RWPE1 (cell line): ENCODE measurements around the gene SRPK3.
A peak's percentile ranks its signal among the peaks of the same experiment; 100 is the strongest.

Experiments used
- CTCF ChIA-PET: fragments of 350-600 bp; sonication (Branson Sonifier 250); formaldehyde crosslinking; extraction: SDS; loops from one replicate; lab custom pipeline; 2021; lab: Yijun Ruan, JAX
- POLR2A ChIA-PET: fragments of 400-600 bp; formaldehyde crosslinking; extraction: SDS; loops from one replicate; lab custom pipeline; 2020; ENCODE audit warnings: antibody characterized with exemption; ENCODE audit not compliant: low non-redundant PET; lab: Yijun Ruan, JAX
- DNase-seq: peaks from one replicate; pipeline ENCODE4 v3.0.0; 2012; ENCODE audit warnings: low spot score
- H3K27ac ChIP-seq: fragments of 450-650 bp; 2 replicates; pipeline ENCODE4 v1.5.1; 2017
- TF ChIP-seq, protein P1 (sequence below): fragments of 450-650 bp; conservative IDR thresholded peaks from 2 replicates; pipeline ENCODE4 v1.5.1; 2017; ENCODE audit warnings: low read depth, mild to moderate bottlenecking

The SRPK3 gene

GRCh38 chrX:153778684-153779101 is 2.1 kb upstream of the SRPK3 start:
- ChIA-PET CTCF (interaction anchor here (0.6 to 1.4 kb wide), 7 partner anchors 9 to 39 kb away, joined by 3 to 5 read pairs (median 3); partner anchors contain the start of gene PLXNB3), POLR2A (no interaction called here)
- peak overlapping the region; percentile 83 for H3K27ac ChIP-seq
- TF ChIP-seq, protein P1, sequence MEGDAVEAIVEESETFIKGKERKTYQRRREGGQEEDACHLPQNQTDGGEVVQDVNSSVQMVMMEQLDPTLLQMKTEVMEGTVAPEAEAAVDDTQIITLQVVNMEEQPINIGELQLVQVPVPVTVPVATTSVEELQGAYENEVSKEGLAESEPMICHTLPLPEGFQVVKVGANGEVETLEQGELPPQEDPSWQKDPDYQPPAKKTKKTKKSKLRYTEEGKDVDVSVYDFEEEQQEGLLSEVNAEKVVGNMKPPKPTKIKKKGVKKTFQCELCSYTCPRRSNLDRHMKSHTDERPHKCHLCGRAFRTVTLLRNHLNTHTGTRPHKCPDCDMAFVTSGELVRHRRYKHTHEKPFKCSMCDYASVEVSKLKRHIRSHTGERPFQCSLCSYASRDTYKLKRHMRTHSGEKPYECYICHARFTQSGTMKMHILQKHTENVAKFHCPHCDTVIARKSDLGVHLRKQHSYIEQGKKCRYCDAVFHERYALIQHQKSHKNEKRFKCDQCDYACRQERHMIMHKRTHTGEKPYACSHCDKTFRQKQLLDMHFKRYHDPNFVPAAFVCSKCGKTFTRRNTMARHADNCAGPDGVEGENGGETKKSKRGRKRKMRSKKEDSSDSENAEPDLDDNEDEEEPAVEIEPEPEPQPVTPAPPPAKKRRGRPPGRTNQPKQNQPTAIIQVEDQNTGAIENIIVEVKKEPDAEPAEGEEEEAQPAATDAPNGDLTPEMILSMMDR = no peak
- DNase-seq = peak; percentile 29

DNA sequence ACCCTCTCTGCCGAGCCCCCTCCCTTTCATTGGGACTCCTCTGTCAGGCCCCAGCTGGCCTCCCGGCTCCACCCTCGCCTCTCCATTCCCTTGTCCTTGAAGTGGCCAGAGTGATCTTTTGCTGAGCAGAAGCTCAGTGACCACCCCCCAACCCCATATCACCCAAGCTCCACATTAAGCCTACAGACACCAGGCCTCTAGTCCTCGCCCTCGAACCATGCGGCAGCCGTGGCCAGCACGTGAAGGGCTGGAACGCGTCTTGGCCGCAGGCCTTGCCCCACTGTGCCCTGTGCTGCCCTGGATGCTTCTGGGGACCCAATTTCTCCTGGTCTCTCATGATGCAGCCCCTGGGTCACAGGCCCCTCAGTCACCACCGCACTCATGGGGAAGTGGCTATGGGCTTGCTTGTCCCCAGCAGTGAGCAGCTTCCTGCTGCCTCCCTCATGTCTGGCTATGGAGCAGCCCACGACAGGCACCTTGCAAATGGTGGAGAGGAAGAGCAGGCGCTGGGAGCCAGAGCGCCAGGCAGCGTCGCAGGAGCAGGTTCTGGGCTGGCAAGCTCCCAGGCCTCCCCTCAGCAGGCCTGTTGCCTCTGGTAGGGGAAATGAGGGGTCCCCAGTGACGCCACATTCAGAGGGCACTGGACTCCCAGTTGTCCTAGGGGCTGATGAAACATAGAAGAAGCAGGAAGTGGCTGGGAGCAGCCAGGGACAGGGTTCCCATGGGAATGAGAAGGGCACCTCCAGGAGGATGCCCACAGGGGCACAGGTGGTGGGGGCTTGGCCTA is 757 bp upstream of the SRPK3 start:
- no peak overlapping the region for H3K27ac ChIP-seq
- ChIA-PET CTCF (interaction anchor here (0.6 kb wide), 1 partner anchor 19 kb away, joined by 3 read pairs; no protein-coding TSS in a partner anchor), POLR2A (interaction anchor here (0.6 kb wide), 1 partner anchor 81 kb away, joined by 3 read pairs; no protein-coding TSS in a partner anchor)
- TF ChIP-seq, protein P1 = no peak
- DNase-seq = no peak

GRCh38 chrX:153781428-153782047 is 697 bp downstream of the SRPK3 start:
- H3K27ac ChIP-seq = no peak overlapping the region
- TF ChIP-seq, protein P1 = no peak
- ChIA-PET POLR2A (no interaction called here), CTCF (no interaction called here)
- DNase-seq = no peak

GRCh38 chrX:153782313-153782712 is 1.5 kb downstream of the SRPK3 start:
- TF ChIP-seq, protein P1 = no peak
- H3K27ac ChIP-seq = no peak overlapping the region
- ChIA-PET CTCF (no interaction called here), POLR2A (no interaction called here)
- DNase-seq = no peak

- TF ChIP-seq, protein P1 = no peak
- no peak overlapping the region for H3K27ac ChIP-seq
- POLR2A ChIA-PET = no interaction called here
- no peak for DNase-seq
- CTCF ChIA-PET = no interaction called here
Observed at GRCh38 chrX:153782871-153783270, 2.0 kb downstream of the SRPK3 start.

DNA sequence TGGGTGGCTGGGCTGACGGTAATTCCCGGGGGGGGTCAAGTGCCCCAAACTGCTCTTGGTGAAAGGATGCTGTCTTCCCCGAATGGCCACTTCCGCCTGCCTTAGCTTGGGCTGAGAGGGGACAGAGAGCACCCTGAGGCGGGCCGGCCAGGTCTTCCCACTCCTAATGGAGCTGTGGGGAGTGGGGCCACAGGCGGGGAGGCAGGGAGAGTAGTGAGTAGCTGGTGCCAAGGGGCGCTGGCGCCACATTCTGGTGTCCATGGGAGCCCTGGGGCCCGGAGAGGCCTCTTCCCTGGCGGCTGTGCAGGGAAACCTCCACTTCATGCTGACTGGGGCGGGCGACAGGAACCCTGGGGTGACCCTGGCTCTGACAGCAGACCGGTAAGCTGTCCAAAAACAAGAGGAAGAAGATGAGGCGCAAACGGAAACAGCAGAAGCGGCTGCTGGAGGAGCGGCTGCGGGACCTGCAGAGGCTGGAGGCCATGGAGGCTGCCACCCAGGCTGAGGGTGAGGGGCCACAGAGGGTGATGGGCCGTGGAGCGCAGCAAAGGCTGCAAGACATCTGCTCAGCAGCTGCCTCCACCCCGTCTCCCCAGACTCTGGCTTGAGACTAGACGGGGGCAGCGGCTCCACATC is 2.7 kb downstream of the SRPK3 start:
- TF ChIP-seq, protein P1 = no peak
- no peak overlapping the region for H3K27ac ChIP-seq
- ChIA-PET CTCF (no interaction called here), POLR2A (no interaction called here)
- no peak for DNase-seq
